Thoracic aorta endothelial cell (primary cell): Measurements from ENCODE around the gene PCDHB12. TPM values are rescaled to one million over a fixed set of nuclear protein-coding genes. Genes with fewer than 3 reads are reported as not detected.

Experiments
- total RNA-seq: library from RNA; depleted of rRNA; stranded (reverse); fragments of >200 nt; gene quantifications from 2 replicates; pipeline ENCODE4 v1.2.3, GENCODE V29; 2012

The PCDHB12 gene
- total RNA-seq: 0.07 and 0.27 TPM in 2 replicates

DNA sequence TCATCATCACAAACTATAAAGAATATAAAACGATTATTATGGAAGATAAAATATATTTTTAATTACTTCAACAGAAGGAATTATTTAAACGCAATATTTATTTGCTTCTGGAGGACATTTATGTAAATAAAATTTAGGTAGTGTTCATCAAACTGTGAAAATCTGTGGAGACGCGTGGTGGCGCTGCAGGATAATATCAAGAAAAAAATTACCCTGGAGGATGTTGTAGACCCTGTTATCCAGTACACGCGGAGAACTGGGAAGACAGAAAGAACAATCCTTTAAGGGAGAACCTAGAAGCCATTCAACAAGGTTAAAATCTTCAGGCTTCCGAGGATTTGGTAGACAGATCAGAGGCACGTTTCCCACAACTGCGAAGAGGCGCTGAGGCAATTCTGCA lies at the start of gene PCDHB12:
Gene PCDHB12 (plus strand): TSS at position 242 of the 400 bp plus-strand sequence. CDS start 189 bp downstream, outside the sequence.

DNA sequence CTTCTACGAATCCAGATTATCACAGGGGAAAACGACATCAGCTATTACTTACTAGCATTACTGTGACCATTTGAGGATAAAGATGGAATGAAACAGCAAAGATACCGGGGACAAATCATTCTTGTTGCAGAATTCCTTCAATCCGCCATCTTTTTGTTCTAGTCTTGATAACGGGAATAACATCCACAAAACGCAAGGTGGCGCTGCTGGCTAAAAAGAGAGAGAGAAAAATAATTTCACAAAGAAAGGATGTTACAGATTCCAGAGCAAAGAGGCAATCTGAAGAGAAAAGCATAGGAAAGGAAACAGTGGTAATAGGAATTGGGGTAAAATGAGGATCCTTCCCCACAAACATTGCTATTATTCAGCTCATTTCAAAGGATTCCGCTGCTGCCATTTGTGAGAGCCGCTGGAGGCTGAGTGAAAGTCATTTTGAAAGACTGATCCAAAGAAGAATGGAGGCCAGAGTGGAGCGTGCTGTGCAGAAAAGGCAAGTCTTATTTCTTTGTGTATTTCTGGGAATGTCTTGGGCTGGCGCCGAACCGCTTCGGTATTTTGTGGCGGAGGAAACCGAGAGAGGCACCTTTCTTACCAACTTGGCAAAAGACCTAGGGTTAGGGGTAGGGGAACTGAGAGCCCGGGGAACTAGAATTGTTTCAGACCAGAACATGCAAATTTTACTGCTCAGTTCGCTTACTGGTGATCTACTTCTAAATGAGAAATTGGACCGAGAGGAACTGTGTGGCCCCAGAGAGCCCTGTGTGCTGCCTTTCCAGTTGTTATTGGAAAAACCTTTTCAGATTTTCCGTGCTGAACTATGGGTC lies 35.9 kb upstream of the PCDHB12 start, which contains the start of gene PCDHB7:
Gene PCDHB7 (plus strand): TSS at position 264 of the 824 bp plus-strand sequence. CDS start 192 bp downstream, at position 456.

DNA sequence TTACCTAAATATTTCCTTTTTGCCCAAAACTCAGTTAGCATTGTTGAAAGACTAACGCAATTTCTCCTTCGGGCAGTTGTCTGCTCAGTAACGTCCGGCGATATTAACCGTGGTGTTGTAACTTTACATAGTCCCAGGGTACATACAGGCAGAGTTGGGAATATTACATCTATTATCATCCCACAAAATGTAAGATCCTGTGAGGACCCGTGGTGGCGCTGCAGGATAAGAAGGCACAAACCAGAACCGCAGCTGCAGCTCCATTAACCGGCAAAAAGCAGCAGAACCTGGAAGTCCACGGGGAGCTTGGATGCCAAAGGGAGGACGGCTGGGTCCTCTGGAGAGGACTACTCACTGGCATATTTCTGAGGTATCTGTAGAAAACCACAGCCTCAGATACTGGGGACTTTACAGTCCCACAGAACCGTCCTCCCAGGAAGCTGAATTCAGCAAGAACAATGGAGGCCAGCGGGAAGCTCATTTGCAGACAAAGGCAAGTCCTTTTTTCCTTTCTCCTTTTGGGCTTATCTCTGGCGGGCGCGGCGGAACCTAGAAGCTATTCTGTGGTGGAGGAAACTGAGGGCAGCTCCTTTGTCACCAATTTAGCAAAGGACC lies 30.8 kb upstream of the PCDHB12 start, which contains the start of gene PCDHB8:
Gene PCDHB8 (plus strand): TSS at position 214 of the 615 bp plus-strand sequence. CDS start 245 bp downstream, at position 459.

DNA sequence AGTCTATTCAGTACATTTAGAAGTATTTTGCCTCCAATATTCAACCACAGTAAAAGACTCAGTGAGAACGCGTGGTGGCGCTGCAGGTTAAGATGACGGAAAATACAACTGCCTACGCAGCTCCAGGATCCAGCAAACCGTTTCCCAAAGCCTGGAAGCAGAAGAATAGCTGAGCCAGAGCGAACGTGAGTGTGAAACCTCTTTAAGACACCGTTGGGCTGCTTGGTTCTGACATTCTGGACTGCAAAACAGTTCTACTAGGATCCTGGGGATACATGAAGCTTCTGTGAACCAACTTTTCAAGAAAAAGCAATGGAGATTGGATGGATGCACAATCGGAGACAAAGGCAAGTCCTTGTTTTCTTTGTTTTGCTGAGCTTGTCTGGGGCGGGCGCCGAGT lies 26.3 kb upstream of the PCDHB12 start, which contains the start of gene PCDHB16:
Gene PCDHB16 (plus strand): TSS at position 140 of the 400 bp plus-strand sequence. CDS start 173 bp downstream, at position 313.

DNA sequence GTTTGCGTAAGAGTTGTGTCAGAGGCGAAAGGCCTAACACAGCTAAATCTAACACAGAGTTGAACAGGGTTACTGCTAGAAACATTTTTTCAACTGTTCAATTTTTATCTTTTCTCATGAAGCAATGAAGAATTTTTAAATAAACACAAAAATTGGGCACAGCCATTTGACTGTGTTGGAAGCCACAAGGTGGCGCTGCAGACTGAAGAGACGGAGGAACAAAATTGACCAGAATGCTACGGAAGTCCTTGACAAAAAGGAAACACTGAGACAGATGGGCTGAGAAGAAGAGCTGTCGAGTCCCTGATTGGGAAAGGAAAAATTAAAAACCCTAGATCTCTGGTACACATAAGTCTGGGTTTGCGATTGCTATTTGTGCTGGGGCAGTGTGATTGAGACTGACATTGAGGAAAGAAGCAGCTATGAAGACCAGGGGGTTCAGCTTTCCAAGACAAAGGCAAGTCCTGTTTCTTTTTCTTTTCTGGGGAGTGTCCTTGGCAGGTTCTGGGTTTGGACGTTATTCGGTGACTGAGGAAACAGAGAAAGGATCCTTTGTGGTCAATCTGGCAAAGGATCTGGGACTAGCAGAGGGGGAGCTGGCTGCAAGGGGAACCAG lies 21.5 kb upstream of the PCDHB12 start, which contains the start of gene PCDHB9:
Gene PCDHB9 (plus strand): TSS at position 265 of the 616 bp plus-strand sequence. CDS start 158 bp downstream, at position 423.

DNA sequence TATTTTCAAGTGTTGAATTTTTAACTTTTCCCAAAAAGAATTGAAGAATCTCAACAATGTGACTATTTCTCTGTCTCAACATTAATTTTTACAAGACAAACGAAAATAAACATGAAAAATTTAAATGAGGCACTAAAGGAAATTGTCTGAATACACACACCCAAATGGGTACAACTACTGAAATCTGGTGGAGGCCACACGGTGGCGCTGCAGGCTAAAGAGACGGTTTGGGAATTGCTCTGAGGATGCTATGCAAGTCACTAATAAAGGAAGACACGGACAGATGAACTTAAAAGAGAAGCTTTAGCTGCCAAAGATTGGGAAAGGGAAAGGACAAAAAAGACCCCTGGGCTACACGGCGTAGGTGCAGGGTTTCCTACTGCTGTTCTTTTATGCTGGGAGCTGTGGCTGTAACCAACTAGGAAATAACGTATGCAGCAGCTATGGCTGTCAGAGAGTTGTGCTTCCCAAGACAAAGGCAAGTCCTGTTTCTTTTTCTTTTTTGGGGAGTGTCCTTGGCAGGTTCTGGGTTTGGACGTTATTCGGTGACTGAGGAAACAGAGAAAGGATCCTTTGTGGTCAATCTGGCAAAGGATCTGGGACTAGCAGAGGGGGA lies 16.3 kb upstream of the PCDHB12 start, which contains the start of gene PCDHB10:
Gene PCDHB10 (plus strand): TSS at position 244 of the 616 bp plus-strand sequence. CDS start 200 bp downstream, at position 444.

DNA sequence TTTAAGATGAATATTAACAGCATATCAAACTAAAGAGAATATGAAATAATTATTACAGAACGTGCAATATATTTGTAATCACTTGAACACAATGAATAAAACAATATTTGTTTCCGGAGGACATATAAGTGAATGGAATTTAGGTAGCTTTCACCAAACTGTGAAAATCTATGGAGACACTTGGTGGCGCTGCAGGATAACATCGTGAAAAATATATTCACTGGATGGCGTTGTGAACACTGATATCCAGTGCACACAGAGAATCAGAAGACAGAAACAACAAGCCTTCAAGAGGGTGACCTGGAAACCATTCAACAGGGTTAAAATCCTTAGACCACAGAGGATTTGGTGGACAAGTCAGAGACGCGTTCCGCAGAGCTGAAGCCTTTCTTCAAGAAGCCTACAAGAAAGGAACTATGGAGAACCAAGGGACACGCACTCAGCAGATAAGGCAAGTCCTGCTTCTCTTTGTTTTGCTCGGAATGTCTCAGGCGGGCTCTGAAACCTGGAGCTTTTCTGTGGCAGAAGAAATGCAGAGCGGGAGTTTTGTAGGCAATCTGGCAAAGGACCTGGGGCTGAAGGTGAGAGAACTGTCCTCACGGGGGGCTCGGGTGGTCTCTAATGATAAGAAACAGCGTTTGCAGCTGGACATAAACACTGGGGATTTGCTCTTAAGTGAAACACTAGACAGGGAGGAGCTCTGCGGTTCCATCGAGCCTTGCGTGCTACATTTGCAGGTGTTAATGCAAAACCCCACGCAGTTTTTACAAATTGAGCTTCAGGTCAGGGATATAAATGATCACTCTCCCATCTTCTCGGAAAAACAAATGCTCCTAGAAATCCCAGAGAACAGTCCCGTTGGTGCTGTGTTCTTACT lies 8.9 kb upstream of the PCDHB12 start, which contains the start of gene PCDHB11:
Gene PCDHB11 (plus strand): TSS at position 269 of the 877 bp plus-strand sequence. CDS start 148 bp downstream, at position 417.

DNA sequence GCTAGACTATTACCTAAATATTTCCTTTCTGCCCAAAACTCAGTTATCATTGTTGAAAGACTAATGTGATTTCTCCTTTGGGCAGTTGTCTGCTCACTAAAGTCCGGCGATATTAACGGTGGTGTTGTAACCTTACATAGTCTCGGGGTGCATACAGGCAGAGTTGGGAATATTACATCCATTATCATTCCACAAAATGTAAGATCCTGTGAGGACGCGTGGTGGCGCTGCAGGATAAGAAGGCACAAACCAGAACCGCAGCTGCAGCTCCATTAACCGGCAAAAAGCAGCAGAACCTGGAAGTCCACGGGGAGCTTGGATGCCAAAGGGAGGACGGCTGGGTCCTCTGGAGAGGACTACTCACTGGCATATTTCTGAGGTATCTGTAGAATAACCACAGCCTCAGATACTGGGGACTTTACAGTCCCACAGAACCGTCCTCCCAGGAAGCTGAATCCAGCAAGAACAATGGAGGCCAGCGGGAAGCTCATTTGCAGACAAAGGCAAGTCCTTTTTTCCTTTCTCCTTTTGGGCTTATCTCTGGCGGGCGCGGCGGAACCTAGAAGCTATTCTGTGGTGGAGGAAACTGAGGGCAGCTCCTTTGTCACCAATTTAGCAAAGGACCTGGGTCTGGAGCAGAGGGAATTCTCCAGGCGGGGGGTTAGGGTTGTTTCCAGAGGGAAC lies 5.3 kb downstream of the PCDHB12 start, which contains the start of gene PCDHB13:
Gene PCDHB13 (plus strand): TSS at position 264 of the 684 bp plus-strand sequence. CDS start 205 bp downstream, at position 469.

DNA sequence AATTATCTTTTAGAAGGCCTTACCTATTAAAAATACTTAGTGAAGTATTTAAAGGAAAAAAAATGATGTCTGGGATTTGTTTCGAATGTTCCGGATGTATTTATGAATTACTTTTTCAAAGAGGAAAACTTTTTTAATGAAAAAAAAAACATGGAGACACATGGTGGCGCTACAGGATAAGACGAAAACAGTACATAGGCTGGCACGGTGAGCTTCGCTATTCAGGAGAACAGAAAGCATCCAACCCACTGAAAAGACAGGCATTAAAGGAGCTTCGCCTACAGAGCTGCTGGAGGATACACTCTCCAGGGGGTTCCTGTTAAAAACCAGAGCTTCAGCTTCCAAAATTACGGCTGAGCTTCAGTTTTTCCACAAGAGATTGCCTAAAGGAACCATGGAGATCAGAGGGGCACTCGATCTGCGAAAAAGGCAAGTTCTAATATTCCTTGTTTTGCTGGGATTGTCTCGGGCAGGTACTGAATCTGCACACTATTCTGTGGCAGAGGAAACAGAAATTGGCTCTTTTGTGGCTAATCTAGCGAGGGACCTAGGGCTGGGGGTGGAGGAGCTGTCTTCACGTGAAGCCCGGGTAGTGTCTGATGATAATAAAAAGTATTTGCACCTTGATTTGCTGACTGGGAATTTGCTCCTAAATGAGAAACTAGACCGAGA lies 14.7 kb downstream of the PCDHB12 start, which contains the start of gene PCDHB14:
Gene PCDHB14 (plus strand): TSS at position 232 of the 672 bp plus-strand sequence. CDS start 163 bp downstream, at position 395.

DNA sequence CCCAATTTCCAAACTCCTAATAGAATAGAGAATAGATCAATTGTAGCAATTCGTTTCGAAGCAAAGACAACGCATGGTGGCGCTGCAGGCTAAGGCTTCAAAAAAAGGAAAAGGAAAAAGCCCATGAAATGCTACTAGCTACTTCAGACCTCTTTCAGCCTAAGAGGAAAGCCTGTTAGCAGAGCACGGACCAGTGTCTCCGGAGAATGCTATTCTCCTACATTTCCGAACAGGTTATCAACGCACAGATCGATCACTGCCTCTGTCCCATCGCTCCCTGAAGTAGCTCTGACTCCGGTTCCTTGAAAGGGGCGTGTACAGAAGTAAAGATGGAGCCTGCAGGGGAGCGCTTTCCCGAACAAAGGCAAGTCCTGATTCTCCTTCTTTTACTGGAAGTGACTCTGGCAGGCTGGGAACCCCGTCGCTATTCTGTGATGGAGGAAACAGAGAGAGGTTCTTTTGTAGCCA lies 36.8 kb downstream of the PCDHB12 start, which contains the start of gene PCDHB15:
Gene PCDHB15 (plus strand): TSS at position 146 of the 468 bp plus-strand sequence. CDS start 184 bp downstream, at position 330.

Other genes with a start within 250 kb of the PCDHB12 start
- 1.8 and 3.3 TPM in 2 replicates for gene PCDHAC2, start 242.2 kb upstream of the PCDHB12 start, total RNA-seq
- not detected in 2 replicates for gene PCDHB1, start 157.3 kb upstream of the PCDHB12 start, total RNA-seq
- gene PCDHB2, start 114.1 kb upstream of the PCDHB12 start, total RNA-seq: 0.66 and 0.72 TPM in 2 replicates
- 0.14 and 0.27 TPM in 2 replicates for gene PCDHB3, start 108.2 kb upstream of the PCDHB12 start, total RNA-seq
- gene PCDHB4, start 86.9 kb upstream of the PCDHB12 start, total RNA-seq: 0.07 and 0.13 TPM in 2 replicates
- gene PCDHB5, start 73.5 kb upstream of the PCDHB12 start, total RNA-seq: 0.40 and 0.43 TPM in 2 replicates
- gene PCDHB6, start 58.7 kb upstream of the PCDHB12 start, total RNA-seq: 0.07 TPM in 1 of 2 replicates, not detected in the other
- 0.22 and 0.40 TPM in 2 replicates for gene PCDHB7, start 36.1 kb upstream of the PCDHB12 start, total RNA-seq
- 0.07 and 0.13 TPM in 2 replicates for gene PCDHB8, start 30.9 kb upstream of the PCDHB12 start, total RNA-seq
- 0.07 and 0.13 TPM in 2 replicates for gene PCDHB16, start 26.3 kb upstream of the PCDHB12 start, total RNA-seq
- 0.13 and 0.14 TPM in 2 replicates for gene PCDHB9, start 21.6 kb upstream of the PCDHB12 start, total RNA-seq
- 0.22 and 0.66 TPM in 2 replicates for gene PCDHB10, start 16.4 kb upstream of the PCDHB12 start, total RNA-seq
- gene PCDHB11, start 9.1 kb upstream of the PCDHB12 start, total RNA-seq: 0.07 and 0.27 TPM in 2 replicates
- 0.22 and 0.66 TPM in 2 replicates for gene PCDHB13, start 5.2 kb downstream of the PCDHB12 start, total RNA-seq
- gene PCDHB14, start 14.6 kb downstream of the PCDHB12 start, total RNA-seq: 0.14 and 0.53 TPM in 2 replicates
- 0.14 and 0.66 TPM in 2 replicates for gene PCDHB15, start 36.7 kb downstream of the PCDHB12 start, total RNA-seq
- gene SLC25A2, start 95.3 kb downstream of the PCDHB12 start, total RNA-seq: 0.27 and 0.50 TPM in 2 replicates
- gene TAF7, start 112.1 kb downstream of the PCDHB12 start, total RNA-seq: 62.1 and 70.6 TPM in 2 replicates
- gene PCDHGA1, start 121.8 kb downstream of the PCDHB12 start, total RNA-seq: 0.22 and 0.40 TPM in 2 replicates
- gene PCDHGA2, start 130.0 kb downstream of the PCDHB12 start, total RNA-seq: 1.1 and 1.2 TPM in 2 replicates
- 0.65 and 0.93 TPM in 2 replicates for gene PCDHGA3, start 135.1 kb downstream of the PCDHB12 start, total RNA-seq
- gene PCDHGB1, start 141.4 kb downstream of the PCDHB12 start, total RNA-seq: 0.50 and 0.66 TPM in 2 replicates
- gene PCDHGA4, start 146.3 kb downstream of the PCDHB12 start, total RNA-seq: 2.2 and 5.2 TPM in 2 replicates
- gene PCDHGB2, start 151.3 kb downstream of the PCDHB12 start, total RNA-seq: 1.3 and 2.0 TPM in 2 replicates
- gene PCDHGA5, start 155.4 kb downstream of the PCDHB12 start, total RNA-seq: 0.72 and 1.1 TPM in 2 replicates
- 1.4 and 2.9 TPM in 2 replicates for gene PCDHGB3, start 161.5 kb downstream of the PCDHB12 start, total RNA-seq
- gene PCDHGA6, start 165.2 kb downstream of the PCDHB12 start, total RNA-seq: 2.1 and 2.9 TPM in 2 replicates
- 0.65 and 2.0 TPM in 2 replicates for gene PCDHGA7, start 174.0 kb downstream of the PCDHB12 start, total RNA-seq
- 5.6 and 9.7 TPM in 2 replicates for gene PCDHGB4, start 179.0 kb downstream of the PCDHB12 start, total RNA-seq
- 0.72 and 1.6 TPM in 2 replicates for gene PCDHGA8, start 183.9 kb downstream of the PCDHB12 start, total RNA-seq
- 9.1 and 13.4 TPM in 2 replicates for gene PCDHGB5, start 189.2 kb downstream of the PCDHB12 start, total RNA-seq
- gene PCDHGA9, start 194.1 kb downstream of the PCDHB12 start, total RNA-seq: 4.3 and 4.6 TPM in 2 replicates
- gene PCDHGB6, start 199.3 kb downstream of the PCDHB12 start, total RNA-seq: 2.9 and 3.3 TPM in 2 replicates
- gene PCDHGA10, start 204.3 kb downstream of the PCDHB12 start, total RNA-seq: 4.7 and 5.5 TPM in 2 replicates
- gene PCDHGB7, start 209.0 kb downstream of the PCDHB12 start, total RNA-seq: 9.4 and 9.8 TPM in 2 replicates
- gene PCDHGA11, start 212.3 kb downstream of the PCDHB12 start, total RNA-seq: 12.5 and 13.6 TPM in 2 replicates
- 10.8 and 12.6 TPM in 2 replicates for gene PCDHGA12, start 221.8 kb downstream of the PCDHB12 start, total RNA-seq